SU-DHL-6 (cell line): ENCODE data around the gene PMEPA1.

Experiments
- H2AFZ ChIP-seq: fragments of 200-600 bp; sonication (generic); 2 replicates; pipeline ENCODE4 v1.6.1; 2014; ENCODE audit warnings: low read depth, mild to moderate bottlenecking, moderate library complexity, mixed read lengths, antibody characterized with exemption, low read length; ENCODE audit not compliant: severe bottlenecking
- H3F3A ChIP-seq: fragments of 200-600 bp; shearing (Covaris generic); 2 replicates; pipeline ENCODE4 v1.6.0; 2016; ENCODE audit warnings: antibody characterized with exemption, mild to moderate bottlenecking; ENCODE audit not compliant: insufficient read depth
- H3K27ac ChIP-seq: fragments of 200-600 bp; sonication (generic); 2 replicates; pipeline ENCODE4 v1.5.1; 2016; ENCODE audit warnings: low read depth, mild to moderate bottlenecking, low read length, moderate library complexity, mixed read lengths
- H3K27me3 ChIP-seq: fragments of 200-600 bp; sonication (generic), shearing (Covaris generic); 2 replicates; pipeline ENCODE4 v1.6.0; 2014; ENCODE audit warnings: mild to moderate bottlenecking, low read length
- H3K36me3 ChIP-seq: fragments of 200-600 bp; sonication (generic); 2 replicates; pipeline ENCODE4 v1.6.1; 2014; ENCODE audit warnings: mild to moderate bottlenecking, low read length, mixed read lengths
- H3K4me2 ChIP-seq: fragments of 300-600, 200-600 bp; shearing (Covaris generic), sonication (generic); 2 replicates; pipeline ENCODE4 v1.6.0; 2014; ENCODE audit warnings: low read length, low read depth, mild to moderate bottlenecking; ENCODE audit not compliant: poor library complexity, severe bottlenecking
- H3K4me3 ChIP-seq: fragments of 200-600 bp; sonication (generic); 2 replicates; pipeline ENCODE4 v1.5.1; 2014; ENCODE audit warnings: antibody characterized with exemption, low read length, mild to moderate bottlenecking, mixed read lengths; ENCODE audit not compliant: insufficient read depth, poor library complexity, severe bottlenecking
- H3K79me2 ChIP-seq: fragments of 200-600 bp; sonication (generic); 2 replicates; pipeline ENCODE4 v1.6.1; 2014; ENCODE audit warnings: mild to moderate bottlenecking, low read length, moderate library complexity; ENCODE audit not compliant: insufficient read depth
- H3K9ac ChIP-seq: fragments of 200-600 bp; sonication (generic); 2 replicates; pipeline ENCODE4 v1.7.0; 2014; ENCODE audit warnings: mild to moderate bottlenecking, low read length
- H3K9me2 ChIP-seq: fragments of 200-600 bp; sonication (generic); replicated peaks from 2 replicates; pipeline ENCODE4 v1.6.1; 2014; ENCODE audit warnings: low read length; ENCODE audit not compliant: insufficient read depth
- H3K9me3 ChIP-seq: fragments of 200-600 bp; sonication (generic); 2 replicates; pipeline ENCODE4 v1.6.1; 2014; ENCODE audit warnings: low read length, mixed read lengths; ENCODE audit not compliant: insufficient read depth
- H4K20me1 ChIP-seq: fragments of 200-600 bp; sonication (generic); 2 replicates; pipeline ENCODE4 v1.6.1; 2014; ENCODE audit warnings: low read depth, mild to moderate bottlenecking, antibody characterized with exemption, low read length, moderate library complexity, mixed read lengths
- EZH2phosphoT487 ChIP-seq: fragments of 200-600 bp; sonication (generic), shearing (Covaris generic); conservative IDR thresholded peaks from 2 replicates; pipeline ENCODE4 v1.6.1; 2018; ENCODE audit warnings: mild to moderate bottlenecking, antibody characterized with exemption, low read length, moderate library complexity, mixed read lengths
- TF ChIP-seq, protein P1 (sequence below): fragments of 200-600 bp; sonication (generic); IDR thresholded peaks from one replicate; pipeline ENCODE4 v1.5.1; 2017; ENCODE audit warnings: antibody characterized with exemption, mild to moderate bottlenecking, low read length, moderate library complexity; ENCODE audit not compliant: insufficient read depth, poor library complexity, severe bottlenecking

PMEPA1 gene

DNA sequence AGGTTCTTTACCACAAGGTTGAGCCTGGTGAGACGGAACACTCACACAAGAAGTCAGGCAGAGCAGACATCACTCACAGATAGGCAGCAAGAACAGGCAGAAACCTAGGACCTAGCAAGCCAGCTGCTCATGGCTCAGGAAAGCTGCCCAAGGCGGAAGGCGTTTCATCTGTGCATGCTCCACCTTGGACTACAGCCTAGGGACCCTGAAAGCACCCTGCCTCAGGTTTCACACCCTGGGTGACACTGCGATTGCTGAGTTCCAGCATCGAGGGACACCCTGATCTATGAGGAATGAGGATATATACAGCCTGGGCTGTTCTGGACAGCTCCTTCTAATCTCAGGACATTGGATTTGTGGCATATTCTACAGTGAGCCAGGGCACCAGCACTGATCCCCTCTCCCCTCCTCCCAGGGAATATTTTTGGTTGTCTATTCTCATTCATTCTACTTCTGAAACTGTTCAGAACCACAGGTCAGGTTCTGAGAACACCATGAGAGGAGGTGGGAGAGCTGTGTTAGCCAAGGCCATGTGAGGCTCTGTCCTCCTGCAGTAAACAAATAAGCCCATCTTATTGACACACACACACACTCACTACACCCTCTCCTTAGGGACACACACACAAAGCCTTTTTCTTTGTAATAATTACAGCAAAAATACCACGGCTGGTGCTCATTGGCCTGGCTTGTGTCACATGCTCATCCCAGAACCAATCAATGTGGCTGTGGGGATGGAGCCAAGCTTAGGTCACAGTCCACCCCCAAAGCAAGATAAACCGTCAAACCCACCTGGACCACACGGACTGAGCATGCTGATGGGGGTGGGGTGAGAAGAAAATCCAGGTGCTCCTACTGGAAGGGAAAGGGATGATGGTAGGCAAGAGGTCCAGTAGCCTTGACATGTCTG, 26.3 kb upstream of the PMEPA1 start:
- no peaks in the 10 kb centered on the region for H3K9me2 ChIP-seq
- no peak overlapping the region for H3K27ac ChIP-seq
- H3K4me2 ChIP-seq: no peak overlapping the region
- H3K9me3 ChIP-seq: no peaks in the 10 kb centered on the region
- no peaks in the 10 kb centered on the region for H3K36me3 ChIP-seq
- H3K4me3 ChIP-seq: no peak overlapping the region
- no peak overlapping the region for H3K9ac ChIP-seq
- H4K20me1 ChIP-seq: no peaks in the 10 kb centered on the region
- no peaks in the 10 kb centered on the region for H3K27me3 ChIP-seq
- H3K79me2 ChIP-seq: no peaks in the 10 kb centered on the region
- no peak for TF ChIP-seq EZH2phosphoT487
- TF ChIP-seq, protein P1, sequence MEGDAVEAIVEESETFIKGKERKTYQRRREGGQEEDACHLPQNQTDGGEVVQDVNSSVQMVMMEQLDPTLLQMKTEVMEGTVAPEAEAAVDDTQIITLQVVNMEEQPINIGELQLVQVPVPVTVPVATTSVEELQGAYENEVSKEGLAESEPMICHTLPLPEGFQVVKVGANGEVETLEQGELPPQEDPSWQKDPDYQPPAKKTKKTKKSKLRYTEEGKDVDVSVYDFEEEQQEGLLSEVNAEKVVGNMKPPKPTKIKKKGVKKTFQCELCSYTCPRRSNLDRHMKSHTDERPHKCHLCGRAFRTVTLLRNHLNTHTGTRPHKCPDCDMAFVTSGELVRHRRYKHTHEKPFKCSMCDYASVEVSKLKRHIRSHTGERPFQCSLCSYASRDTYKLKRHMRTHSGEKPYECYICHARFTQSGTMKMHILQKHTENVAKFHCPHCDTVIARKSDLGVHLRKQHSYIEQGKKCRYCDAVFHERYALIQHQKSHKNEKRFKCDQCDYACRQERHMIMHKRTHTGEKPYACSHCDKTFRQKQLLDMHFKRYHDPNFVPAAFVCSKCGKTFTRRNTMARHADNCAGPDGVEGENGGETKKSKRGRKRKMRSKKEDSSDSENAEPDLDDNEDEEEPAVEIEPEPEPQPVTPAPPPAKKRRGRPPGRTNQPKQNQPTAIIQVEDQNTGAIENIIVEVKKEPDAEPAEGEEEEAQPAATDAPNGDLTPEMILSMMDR: no peak
- no peak overlapping the region for H2AFZ ChIP-seq
- no peaks in the 10 kb centered on the region for H3F3A ChIP-seq

GRCh38 chr20:57734754-57735153, 24.9 kb upstream of the PMEPA1 start:
- TF ChIP-seq, protein P1: no peak
- no peak for TF ChIP-seq EZH2phosphoT487
- Histone ChIP-seq H3K4me3 (no peak overlapping the region), H3K36me3 (no peaks in the 10 kb centered on the region), H2AFZ (no peak overlapping the region), H3K9ac (no peak overlapping the region), H3K9me3 (no peaks in the 10 kb centered on the region), H3K79me2 (no peaks in the 10 kb centered on the region), H3F3A (no peaks in the 10 kb centered on the region), H3K4me2 (no peak overlapping the region), H4K20me1 (no peaks in the 10 kb centered on the region), H3K27ac (no peak overlapping the region), H3K9me2 (no peaks in the 10 kb centered on the region), H3K27me3 (no peaks in the 10 kb centered on the region)

DNA sequence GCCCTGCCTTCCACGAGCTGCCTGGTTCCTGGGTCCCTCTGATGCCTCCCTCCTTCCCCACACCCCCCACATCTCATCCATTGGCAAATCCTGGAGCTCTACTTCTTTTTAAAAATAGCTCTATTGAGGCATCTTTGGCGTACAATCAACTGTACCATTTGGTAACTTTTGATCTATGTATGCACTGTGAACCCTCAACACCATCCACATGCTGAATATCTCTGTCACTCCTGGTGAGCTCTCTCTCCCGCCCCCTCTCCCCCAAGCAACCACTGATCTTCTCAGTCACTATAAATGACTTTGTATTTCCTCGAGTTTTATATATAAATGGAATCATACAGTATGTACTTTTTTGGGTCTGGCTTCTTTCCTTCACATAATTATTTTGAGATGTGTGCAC, 22.4 kb upstream of the PMEPA1 start:
- H3K4me2 ChIP-seq: no peak overlapping the region
- H3K27me3 ChIP-seq: no peaks in the 10 kb centered on the region
- H3K27ac ChIP-seq: no peak overlapping the region
- H3K79me2 ChIP-seq: no peaks in the 10 kb centered on the region
- H3K9me3 ChIP-seq: no peaks in the 10 kb centered on the region
- no peak overlapping the region for H3K4me3 ChIP-seq
- TF ChIP-seq, protein P1: no peak
- TF ChIP-seq EZH2phosphoT487: no peak
- H3F3A ChIP-seq: no peaks in the 10 kb centered on the region
- H4K20me1 ChIP-seq: no peaks in the 10 kb centered on the region
- no peak overlapping the region for H2AFZ ChIP-seq
- no peaks in the 10 kb centered on the region for H3K9me2 ChIP-seq
- no peak overlapping the region for H3K9ac ChIP-seq
- no peaks in the 10 kb centered on the region for H3K36me3 ChIP-seq
